A549 (cell line): ENCODE measurements around the gene KCNH2. TPM values are rescaled to one million over a fixed set of nuclear protein-coding genes. Genes with fewer than 3 reads are reported as not detected.

Experiments
- ATAC-seq, 2 experiments: fragments of 200-7000 bp in 1 of 2; fragments of >200 bp in 1 of 2; cut with Nextera tagmentation in 1 of 2; cut with Tn5 transposase in 1 of 2; 3 replicates each; pipeline versions ENCODE4 v1.8.0 to v1.9.1; 2018 to 2020; ENCODE audit warnings: mild to moderate bottlenecking in 1 of 2, moderate library complexity in 1 of 2
- CTCF ChIA-PET: fragments of 300-600 bp; sonication (Branson Sonifier 250); formaldehyde crosslinking; extraction: SDS; loops from one replicate; lab custom pipeline; 2021; ENCODE audit warnings: antibody characterized with exemption, inconsistent platforms; lab: Yijun Ruan, JAX
- POLR2A ChIA-PET: fragments of 350-600 bp; formaldehyde crosslinking; extraction: SDS; loops from one replicate; lab custom pipeline; 2021; ENCODE audit warnings: antibody characterized with exemption, inconsistent platforms; lab: Yijun Ruan, JAX
- DNase-seq, 2 experiments: peaks; one replicate each; pipeline versions ENCODE4 v3.0.0 to v3.0.0-alpha.2; 2011 to 2016; ENCODE audit warnings: low read depth in 1 of 2, low spot score in 1 of 2
- FAIRE-seq: peaks from 2 replicates; lab custom pipeline; 2011; peaks lifted over from hg19 to GRCh38; lab: Jason Lieb, UNC
- H3K27ac ChIP-seq, 2 experiments: fragments of >200 bp; sonication (Bioruptor Twin); formaldehyde crosslinking; 3 replicates each; pipeline ENCODE4 v1.5.1; 2016 to 2017
- H3K4me1 ChIP-seq: fragments of >200 bp; sonication (Bioruptor Twin); formaldehyde crosslinking; 3 replicates; pipeline ENCODE4 v1.6.1; 2016
- H3K4me2 ChIP-seq: fragments of >200 bp; sonication (Bioruptor Twin); formaldehyde crosslinking; 3 replicates; pipeline ENCODE4 v1.6.1; 2016
- H3K4me3 ChIP-seq: fragments of >200 bp; sonication (Bioruptor Twin); formaldehyde crosslinking; 3 replicates; pipeline ENCODE4 v1.5.1; 2016
- H3K9me3 ChIP-seq: fragments of >200 bp; sonication (Bioruptor Twin); formaldehyde crosslinking; 3 replicates; pipeline ENCODE4 v1.6.1; 2016
- CBX8 ChIP-seq: fragments of 200-600 bp; sonication (generic); IDR thresholded peaks from 2 replicates; pipeline ENCODE4 v1.6.1; 2016
- CEBPB ChIP-seq, 2 experiments: fragments of >200 bp in 1 of 2; sonication (Bioruptor Twin) in 1 of 2; formaldehyde crosslinking in 1 of 2; IDR thresholded peaks; 2 replicates each; pipeline ENCODE4 v1.6.1; 2012 to 2016
- CHD4 ChIP-seq: fragments of 200-600 bp; sonication (generic); IDR thresholded peaks from 2 replicates; pipeline ENCODE4 v1.6.1; 2016; ENCODE audit warnings: antibody characterized with exemption, mild to moderate bottlenecking, borderline replicate concordance
- E2F6 ChIP-seq: IDR thresholded peaks from 2 replicates; pipeline ENCODE4 v1.6.1; 2012; ENCODE audit warnings: low read depth, borderline replicate concordance
- EHMT2 ChIP-seq: fragments of 200-600 bp; sonication (generic); IDR thresholded peaks from 2 replicates; pipeline ENCODE4 v1.6.1; 2016; ENCODE audit warnings: antibody characterized with exemption, low read depth, mild to moderate bottlenecking, moderate library complexity
- EP300 ChIP-seq, 2 experiments: fragments of >200 bp; sonication (Bioruptor Twin); formaldehyde crosslinking; IDR thresholded peaks; 2 replicates in 1 of 2; 3 replicates in 1 of 2; pipeline ENCODE4 v1.6.1; 2016 to 2017
- ESRRA ChIP-seq: fragments of 150-350 bp; IDR thresholded peaks from 2 replicates; pipeline ENCODE4 v1.6.1; 2014; ENCODE audit warnings: mild to moderate bottlenecking, low read length, borderline replicate concordance
- FOXS1 ChIP-seq: fragments of 250-450 bp; sonication (Bioruptor Pico); IDR thresholded peaks from 2 replicates; pipeline ENCODE4 v1.5.0; 2020; ENCODE audit warnings: mild to moderate bottlenecking, moderate library complexity
- GATA3 ChIP-seq: IDR thresholded peaks from 2 replicates; pipeline ENCODE4 v1.6.1; 2012; ENCODE audit warnings: borderline replicate concordance
- HES2 ChIP-seq: fragments of >200 bp; sonication (Bioruptor Twin); formaldehyde crosslinking; IDR thresholded peaks from 2 replicates; pipeline ENCODE4 v1.6.1; 2016
- HMGXB4 ChIP-seq: fragments of 250-450 bp; sonication (Bioruptor Pico); IDR thresholded peaks from 2 replicates; pipeline ENCODE4 v1.5.0; 2021; ENCODE audit warnings: mild to moderate bottlenecking, moderate library complexity, borderline replicate concordance
- JUN ChIP-seq, 2 experiments: fragments of >200 bp; sonication (Bioruptor Twin); formaldehyde crosslinking; IDR thresholded peaks; 2 replicates in 1 of 2; 3 replicates in 1 of 2; pipeline ENCODE4 v1.6.1; 2016 to 2017
- JUNB ChIP-seq: fragments of >200 bp; sonication (Bioruptor Twin); formaldehyde crosslinking; IDR thresholded peaks from 2 replicates; pipeline ENCODE4 v1.6.1; 2016
- MAX ChIP-seq: IDR thresholded peaks from 2 replicates; pipeline ENCODE4 v1.6.1; 2012
- MAZ ChIP-seq: fragments of 150-350 bp; IDR thresholded peaks from 2 replicates; pipeline ENCODE4 v1.6.1; 2014; ENCODE audit warnings: antibody characterized with exemption, low read depth, low read length, borderline replicate concordance
- MYC ChIP-seq: IDR thresholded peaks from 2 replicates; pipeline ENCODE4 v1.6.1; 2012; ENCODE audit warnings: mild to moderate bottlenecking, inconsistent platforms, low read length, improper control_type of control experiment, borderline replicate concordance
- NR3C1 ChIP-seq: fragments of >200 bp; sonication (Bioruptor Twin); formaldehyde crosslinking; IDR thresholded peaks from 3 replicates; pipeline ENCODE4 v1.6.1; 2017
- POLR2AphosphoS2 ChIP-seq: conservative IDR thresholded peaks from 2 replicates; pipeline ENCODE4 v1.6.1; 2012; ENCODE audit warnings: low read length, improper control_type of control experiment, inconsistent platforms
- RARB ChIP-seq: fragments of 250-450 bp; sonication (Bioruptor Pico); IDR thresholded peaks from 2 replicates; pipeline ENCODE4 v1.8.0; 2021; ENCODE audit warnings: mild to moderate bottlenecking, moderate library complexity
- RCOR1 ChIP-seq: fragments of 150-350 bp; IDR thresholded peaks from 2 replicates; pipeline ENCODE4 v1.6.1; 2014; ENCODE audit warnings: antibody characterized with exemption, low read length, low read depth
- RNF2 ChIP-seq: fragments of 200-600 bp; sonication (generic); IDR thresholded peaks from 2 replicates; pipeline ENCODE4 v1.6.1; 2016; ENCODE audit warnings: low read depth, mild to moderate bottlenecking, antibody characterized with exemption, moderate library complexity, borderline replicate concordance
- SMC3 ChIP-seq: fragments of >200 bp; sonication (Bioruptor Twin); formaldehyde crosslinking; IDR thresholded peaks from 3 replicates; pipeline ENCODE4 v1.6.1; 2018; ENCODE audit warnings: inconsistent platforms
- SREBF2 ChIP-seq: fragments of 450-650 bp; IDR thresholded peaks from 2 replicates; pipeline ENCODE4 v1.6.1; 2014; ENCODE audit warnings: mild to moderate bottlenecking, moderate library complexity
- TP53 ChIP-seq: fragments of 250-450 bp; sonication (Bioruptor Pico); IDR thresholded peaks from 2 replicates; pipeline ENCODE4 v1.5.0; 2021; ENCODE audit warnings: mild to moderate bottlenecking, moderate library complexity
- USF2 ChIP-seq: fragments of 450-650 bp; IDR thresholded peaks from 2 replicates; pipeline ENCODE4 v1.6.1; 2014; ENCODE audit warnings: antibody characterized with exemption
- ZC3H11A ChIP-seq: fragments of 450-650 bp; IDR thresholded peaks from 2 replicates; pipeline ENCODE4 v1.6.1; 2014; ENCODE audit warnings: antibody characterized with exemption, mild to moderate bottlenecking
- WGBS: methylation state at CpG from one replicate; pipeline ENCODE4 v1.1.6; 2017; ENCODE audit errors: missing lambda C conversion rate; 5-methylcytosine and 5-hydroxymethylcytosine counted together
- polyA plus RNA-seq, 4 experiments: library from polyadenylated mRNA; depleted of rRNA in 3 of 4; stranded (reverse); fragments of >200 nt; fragmentation: RNase III in 1 of 4; extraction: RNeasy Plus Mini Kit Qiagen cat#74134 plus additional on column Dnase treatment in 1 of 4; gene quantifications; 2 replicates in 3 of 4; 3 replicates in 1 of 4; pipeline ENCODE4 v1.2.3, GENCODE V29; 2011 to 2017

Gene KCNH2
- polyA plus RNA-seq, 2 of the 4 experiments (the other 2 are of a cell fraction), result 0.26 to 0.41 TPM

GRCh38 chr7:151008143-151008510 lies 30.0 kb upstream of the KCNH2 start:
- TF ChIP-seq SMC3, result no peak
- no peak for TF ChIP-seq SREBF2
- no peak for TF ChIP-seq MAZ
- no peak for TF ChIP-seq CEBPB (IDR thresholded peaks at IDR 0.05)
- TF ChIP-seq ZC3H11A, result no peak
- TF ChIP-seq ESRRA, result no peak
- TF ChIP-seq RARB, result no peak
- TF ChIP-seq RNF2, result no peak
- TF ChIP-seq TP53 (CRISPR knock-in tag), result no peak
- no peak for TF ChIP-seq MAX
- no peak for TF ChIP-seq MYC
- no peak for TF ChIP-seq NR3C1
- no peak for TF ChIP-seq JUNB
- TF ChIP-seq EHMT2, result no peak
- TF ChIP-seq HES2, result no peak
- DNase-seq, result no peak
- POLR2A ChIA-PET, result no interaction called here
- Histone ChIP-seq H3K27ac (no peak overlapping the region), H3K4me1 (peaks cover 28% of the 10 kb centered on the region; the same call in 1 of the 3 replicates), H3K9me3 (no peaks in the 10 kb centered on the region), H3K4me3 (no peak overlapping the region), H3K4me2 (no peak overlapping the region)
- 69% methylated on average over 11 of the region's 11 CpGs for WGBS
- no peak for FAIRE-seq
- no peak for ATAC-seq
- CTCF ChIA-PET, result interaction anchor here (0.7 to 11.2 kb wide), 12 partner anchors 11 to 110 kb away, joined by 3 to 110 read pairs (median 6); partner anchors contain the start of gene ATG9B

GRCh38 chr7:151007469-151007898 lies 29.4 kb upstream of the KCNH2 start:
- TF ChIP-seq JUN (IDR thresholded peaks at IDR 0.05) (no peak), GATA3 (no peak), CBX8 (no peak), ESRRA (no peak), RNF2 (no peak), CHD4 (no peak), POLR2AphosphoS2 (no peak), E2F6 (no peak), CEBPB (IDR thresholded peaks at IDR 0.05) (no peak), EP300 (IDR thresholded peaks at IDR 0.05) (no peak), FOXS1 (no peak), MYC (no peak), RCOR1 (no peak), HMGXB4 (no peak), USF2 (no peak)
- WGBS, result 80% methylated on average over 6 of the region's 7 CpGs
- peaks cover 26% of the 10 kb centered on the region; the same call in 1 of the 3 replicates for H3K4me1 ChIP-seq
- FAIRE-seq (no peak), DNase-seq (no peak), ATAC-seq (no peak; a peak in 1 of 6 replicates)
- ChIA-PET POLR2A (no interaction called here), CTCF (interaction anchor here (0.7 to 11.2 kb wide), 9 partner anchors 9 to 45 kb away, joined by 3 to 110 read pairs (median 4); partner anchors contain the start of gene ATG9B)
- H3K4me3 ChIP-seq, result no peak overlapping the region
- H3K9me3 ChIP-seq, result no peaks in the 10 kb centered on the region
- no peak overlapping the region for H3K4me2 ChIP-seq
- no peak overlapping the region for H3K27ac ChIP-seq
